Measurements from ENCODE around the gene EYS.

EYS gene

GRCh38 chr6:65221153-65221552 lies 485.9 kb downstream of the EYS start:
- no peak for DNase-seq (ENCODE audit: low read depth)

- DNase-seq (ENCODE audit: low read depth), result no peak
Measured at GRCh38 chr6:65202738-65203137, 504.3 kb downstream of the EYS start.

- no peak for DNase-seq (ENCODE audit: low read depth)
Measured at GRCh38 chr6:65199683-65200082, 507.3 kb downstream of the EYS start.

DNA sequence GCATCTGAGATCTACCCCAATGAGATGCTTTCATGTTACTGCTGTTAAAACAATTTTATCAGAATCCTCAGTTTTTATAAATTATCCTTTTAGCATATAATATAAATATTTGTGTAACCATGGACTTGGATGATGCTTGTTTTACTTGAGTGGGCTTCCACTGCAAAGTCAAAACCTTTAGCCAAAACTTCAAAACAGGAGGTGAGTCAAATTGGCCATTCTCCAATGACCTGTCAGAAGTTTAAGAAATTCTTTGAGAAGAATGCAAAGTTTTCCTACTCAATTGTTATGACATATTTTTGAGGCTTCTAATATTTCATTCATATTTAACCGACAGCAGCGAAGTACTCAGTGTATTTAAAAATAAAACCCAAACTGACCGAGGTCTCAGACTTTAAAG lies 507.9 kb downstream of the EYS start:
- no peak for DNase-seq (ENCODE audit: low read depth)

DNA sequence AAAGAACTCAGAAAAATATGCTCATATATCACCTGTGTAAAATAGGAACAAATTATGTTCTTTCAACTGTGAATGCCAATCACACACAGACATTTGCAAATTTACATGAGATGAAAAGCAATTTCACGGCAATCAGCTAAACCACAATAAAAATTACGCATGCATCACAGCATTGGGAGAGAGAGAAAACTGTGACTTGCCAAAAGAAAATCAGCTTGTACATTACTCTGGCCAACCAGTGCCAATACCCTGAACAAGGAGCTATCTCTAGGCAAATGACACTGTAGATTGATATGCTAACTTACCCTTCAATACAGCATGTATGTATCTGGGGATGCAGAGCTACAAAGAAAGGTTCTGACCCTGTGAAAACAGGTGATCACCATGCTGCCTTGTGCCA lies 515.6 kb downstream of the EYS start:
- no peak for DNase-seq (ENCODE audit: low read depth)

- DNase-seq (ENCODE audit: low read depth), result no peak
Measured at GRCh38 chr6:65189236-65189881, 517.7 kb downstream of the EYS start.

DNA sequence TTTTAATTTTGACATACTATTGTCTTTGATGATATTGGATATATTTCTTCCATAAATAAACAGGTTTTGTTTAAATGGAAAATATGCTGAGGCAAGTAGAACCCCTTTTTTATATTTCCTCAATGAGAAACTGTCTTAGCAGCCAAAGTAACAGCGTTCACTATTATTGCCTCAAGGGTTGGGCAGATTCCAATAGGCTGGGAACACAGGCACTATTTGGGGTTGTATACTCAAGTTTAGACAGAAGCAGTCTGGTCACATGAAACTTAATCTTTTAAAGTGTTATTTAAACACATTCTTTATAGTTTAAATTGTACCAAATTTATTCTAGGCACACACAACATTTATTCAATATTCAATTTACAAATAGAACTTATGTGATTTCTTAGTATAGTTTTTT lies 520.2 kb downstream of the EYS start:
- DNase-seq (ENCODE audit: low read depth), result no peak

DNA sequence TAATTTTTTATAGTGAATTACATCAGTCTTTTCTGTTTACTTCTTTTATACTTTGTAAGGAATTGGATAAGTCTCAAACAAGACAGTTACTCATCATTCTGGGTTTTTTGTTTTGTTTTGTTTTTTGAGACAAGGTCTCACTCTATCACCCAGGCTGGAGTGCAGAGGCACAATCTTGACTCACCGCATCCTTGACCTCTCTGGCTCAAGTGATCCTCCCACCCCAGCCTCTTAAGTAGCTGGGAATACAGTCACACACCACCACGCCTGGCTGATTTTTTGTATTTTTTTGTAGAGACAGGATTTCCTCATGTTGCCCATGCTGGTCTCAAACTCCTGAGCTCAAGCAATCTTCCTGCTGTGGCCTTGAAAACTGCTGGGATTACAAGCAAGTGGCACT lies 524.3 kb downstream of the EYS start:
- no peak for DNase-seq (ENCODE audit: low read depth)

GRCh38 chr6:65170273-65170672 lies 536.8 kb downstream of the EYS start:
- DNase-seq (ENCODE audit: low read depth), result no peak

DNA sequence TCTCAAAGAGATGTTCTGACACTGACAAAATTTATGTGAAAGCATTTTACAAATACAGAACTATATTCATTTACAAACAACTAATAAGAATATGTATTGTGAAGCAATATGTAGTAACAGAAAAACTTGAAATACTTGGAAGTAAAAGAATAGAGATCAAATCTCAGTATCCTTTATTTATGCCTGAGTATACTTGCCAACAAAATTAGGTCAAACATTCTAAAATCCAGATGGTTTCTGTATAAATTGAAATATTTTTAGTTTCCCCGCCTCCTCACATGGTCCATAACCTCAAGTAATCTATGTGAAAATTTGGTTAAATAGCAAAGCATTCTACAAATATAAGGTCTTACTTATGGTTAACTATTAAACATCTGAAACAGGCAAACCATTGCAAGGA lies 545.4 kb downstream of the EYS start:
- DNase-seq (ENCODE audit: low read depth), result no peak

- DNase-seq (ENCODE audit: low read depth), result no peak
Measured at GRCh38 chr6:65157025-65157424, 550.0 kb downstream of the EYS start.

GRCh38 chr6:65155083-65155482 lies 551.9 kb downstream of the EYS start:
- DNase-seq (ENCODE audit: low read depth), result no peak

DNA sequence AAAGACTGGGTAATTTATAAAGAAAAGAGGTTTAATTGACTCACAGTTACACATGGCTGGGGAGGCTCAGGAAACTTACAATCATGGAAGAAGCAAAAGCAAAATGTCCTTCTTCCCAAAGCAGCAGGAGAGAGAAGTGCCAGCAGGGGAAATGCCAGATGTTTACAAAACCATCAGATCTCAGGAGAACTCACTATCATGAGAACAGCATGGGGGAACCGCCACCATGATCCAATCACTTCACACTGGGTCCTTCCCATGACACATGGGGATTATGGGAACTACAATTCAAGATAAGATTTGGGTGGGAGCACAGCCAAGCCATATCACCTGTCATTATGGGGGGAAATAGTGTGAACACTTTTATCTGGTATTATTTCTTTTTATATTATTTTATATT lies 557.2 kb downstream of the EYS start:
- no peak for DNase-seq (ENCODE audit: low read depth)

- DNase-seq (ENCODE audit: low read depth), result no peak
Measured at GRCh38 chr6:65148839-65149238, 558.2 kb downstream of the EYS start.

DNA sequence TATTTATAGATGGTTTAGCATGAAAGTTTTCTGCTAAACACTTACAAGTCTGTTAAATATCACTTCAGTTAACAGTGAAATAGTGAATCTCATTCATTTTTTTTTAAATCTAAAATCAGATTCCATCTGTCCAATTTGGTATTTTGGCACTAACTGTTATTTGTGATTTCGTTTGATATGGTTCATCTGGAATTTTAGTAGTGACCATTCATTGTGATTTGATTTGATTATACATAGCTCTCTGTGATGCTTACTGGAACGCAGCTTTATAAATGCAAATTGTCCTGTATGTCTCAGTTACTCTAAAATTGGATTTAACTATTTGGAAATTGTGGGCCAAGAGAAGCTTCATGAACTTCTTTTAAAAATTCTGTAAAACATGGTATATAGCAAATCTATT lies 571.5 kb downstream of the EYS start:
- DNase-seq (ENCODE audit: low read depth), result no peak

GRCh38 chr6:65126667-65127066 lies 580.4 kb downstream of the EYS start:
- no peak for DNase-seq (ENCODE audit: low read depth)

DNA sequence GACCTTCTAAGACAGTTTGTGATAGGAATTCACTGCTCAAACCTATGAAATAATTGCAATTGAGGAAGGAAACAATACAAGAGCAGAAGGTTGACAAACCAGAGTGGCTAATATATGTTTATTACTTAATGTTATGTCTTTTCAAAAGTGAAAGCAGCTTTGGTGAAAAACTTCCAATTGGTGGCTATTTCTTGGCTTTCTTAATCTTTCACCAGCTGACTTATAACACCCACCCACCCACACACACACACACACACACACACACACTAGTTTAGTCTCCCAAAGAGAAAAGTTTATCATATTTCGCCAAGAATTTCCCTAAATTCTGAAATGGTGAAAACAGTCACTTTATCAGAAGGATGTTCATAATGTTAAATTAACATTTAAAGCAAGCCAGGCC lies 583.5 kb downstream of the EYS start:
- DNase-seq (ENCODE audit: low read depth), result no peak

- DNase-seq (ENCODE audit: low read depth), result no peak
Measured at GRCh38 chr6:65117817-65118409, 589.1 kb downstream of the EYS start.

- no peak for DNase-seq (ENCODE audit: low read depth)
Measured at GRCh38 chr6:65116326-65116725, 590.7 kb downstream of the EYS start.

- DNase-seq (ENCODE audit: low read depth), result no peak
Measured at GRCh38 chr6:65113581-65113980, 593.4 kb downstream of the EYS start.

DNA sequence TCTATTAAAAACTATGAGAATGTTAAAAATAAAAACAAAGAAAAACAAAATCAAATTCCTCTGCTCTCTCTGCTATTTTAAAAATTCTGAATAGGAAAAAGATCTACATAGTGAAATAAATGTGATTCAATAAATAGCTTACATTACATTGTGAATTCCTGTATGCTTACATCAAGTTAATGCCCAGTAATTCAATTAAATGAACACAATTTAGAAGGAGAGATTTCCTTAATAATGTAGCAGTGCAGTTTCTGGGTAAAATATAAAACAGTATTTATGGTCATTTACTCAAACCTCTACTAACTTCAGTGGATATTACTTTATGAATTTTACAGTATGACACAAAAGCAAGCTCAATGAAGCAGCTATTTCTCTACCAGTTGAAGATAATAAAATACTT lies 594.6 kb downstream of the EYS start:
- no peak for DNase-seq (ENCODE audit: low read depth)

DNA sequence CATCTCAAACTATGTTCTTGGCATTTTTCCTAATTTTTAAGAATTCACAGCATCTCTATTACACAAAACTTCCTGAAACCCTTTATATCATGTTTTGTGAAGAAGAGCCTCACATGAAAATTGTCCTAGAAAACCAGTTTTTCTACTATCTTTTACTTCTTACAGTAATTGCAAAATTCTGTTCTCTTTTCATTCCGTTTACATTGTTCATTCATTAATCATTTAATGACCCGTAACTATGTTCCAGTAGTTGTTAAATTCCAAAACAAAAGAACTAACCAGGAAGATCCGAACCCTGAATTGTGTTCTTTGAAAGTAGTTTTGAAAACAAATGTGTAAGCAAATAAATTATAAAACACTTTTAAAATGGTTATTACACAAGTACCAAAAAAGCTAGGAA lies 597.0 kb downstream of the EYS start:
- no peak for DNase-seq (ENCODE audit: low read depth)

- no peak for DNase-seq (ENCODE audit: low read depth)
Measured at GRCh38 chr6:65098349-65098748, 608.7 kb downstream of the EYS start.

GRCh38 chr6:65091561-65091960 lies 615.5 kb downstream of the EYS start:
- DNase-seq (ENCODE audit: low read depth), result no peak
